ENCODE measurements around the gene MYH14.
"Not testable (repeated sequence)": the region's sequence is repeated elsewhere in the genome, so short reads cannot be mapped to it uniquely, and the experiment has no call there.

MYH14 gene

DNA sequence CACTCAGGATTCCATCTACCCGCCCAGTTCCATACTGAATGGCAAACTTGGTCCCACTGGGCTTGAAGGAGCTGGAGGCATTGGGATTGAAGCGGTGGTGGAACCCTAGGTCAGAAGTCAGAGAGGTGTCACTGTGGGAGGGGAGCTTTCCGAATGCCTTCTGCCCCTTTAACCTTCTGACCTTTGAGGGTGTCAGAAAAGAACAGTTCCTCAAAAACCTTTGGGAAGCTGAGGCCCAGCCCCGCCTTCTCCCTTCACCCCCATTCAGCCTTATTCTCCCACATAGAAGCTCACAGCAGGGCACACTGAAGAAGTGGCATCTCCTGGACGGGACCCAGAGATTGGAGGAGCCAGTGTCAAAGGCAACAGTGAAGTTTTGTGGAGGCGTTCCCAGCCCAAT, 133.6 kb downstream of the MYH14 start:
- peak; percentile 45 for DNase-seq

DNA sequence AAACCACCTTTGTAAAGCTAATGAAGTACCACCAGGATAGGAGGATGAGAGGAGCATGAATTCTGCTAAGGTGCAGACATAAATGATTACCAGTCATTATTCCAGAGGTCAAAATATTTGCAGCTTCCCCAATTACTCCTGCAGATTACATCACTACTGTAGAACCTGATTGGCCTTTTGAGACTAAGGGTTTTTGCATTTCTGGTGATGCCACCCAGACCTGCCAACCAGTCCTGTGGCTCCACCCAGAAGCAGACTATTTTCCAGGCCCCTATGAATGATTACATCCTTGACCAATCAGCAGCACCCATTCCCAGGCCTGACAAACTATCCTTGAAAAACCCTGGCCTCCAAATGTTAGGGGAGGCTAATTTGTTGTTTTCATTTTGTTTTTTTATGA, 136.9 kb downstream of the MYH14 start:
- DNase-seq, result peak; percentile 54

DNA sequence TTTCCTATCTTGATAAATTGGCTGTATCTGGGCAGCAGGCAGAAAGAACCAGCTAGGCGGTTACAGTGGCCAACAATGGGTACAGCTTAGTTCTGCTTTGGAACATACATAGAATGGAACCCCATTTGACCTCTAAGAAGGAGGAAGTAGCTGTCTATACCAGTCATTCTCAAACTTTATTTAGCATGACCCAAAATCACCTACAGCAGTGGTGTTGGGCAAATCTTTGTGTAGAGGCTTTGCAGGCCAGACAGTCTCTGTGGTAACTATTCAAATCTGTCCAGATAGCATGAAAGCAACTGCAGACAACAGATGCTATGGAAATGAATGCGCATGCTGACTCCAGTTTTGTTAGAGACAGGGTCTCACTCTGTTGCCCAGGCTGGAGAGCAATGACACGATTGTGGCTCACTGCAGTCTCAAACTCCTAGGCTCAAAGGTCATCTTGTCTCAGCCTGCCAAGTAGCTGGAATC, 137.7 kb downstream of the MYH14 start:
- peak; percentile 100 for DNase-seq

DNA sequence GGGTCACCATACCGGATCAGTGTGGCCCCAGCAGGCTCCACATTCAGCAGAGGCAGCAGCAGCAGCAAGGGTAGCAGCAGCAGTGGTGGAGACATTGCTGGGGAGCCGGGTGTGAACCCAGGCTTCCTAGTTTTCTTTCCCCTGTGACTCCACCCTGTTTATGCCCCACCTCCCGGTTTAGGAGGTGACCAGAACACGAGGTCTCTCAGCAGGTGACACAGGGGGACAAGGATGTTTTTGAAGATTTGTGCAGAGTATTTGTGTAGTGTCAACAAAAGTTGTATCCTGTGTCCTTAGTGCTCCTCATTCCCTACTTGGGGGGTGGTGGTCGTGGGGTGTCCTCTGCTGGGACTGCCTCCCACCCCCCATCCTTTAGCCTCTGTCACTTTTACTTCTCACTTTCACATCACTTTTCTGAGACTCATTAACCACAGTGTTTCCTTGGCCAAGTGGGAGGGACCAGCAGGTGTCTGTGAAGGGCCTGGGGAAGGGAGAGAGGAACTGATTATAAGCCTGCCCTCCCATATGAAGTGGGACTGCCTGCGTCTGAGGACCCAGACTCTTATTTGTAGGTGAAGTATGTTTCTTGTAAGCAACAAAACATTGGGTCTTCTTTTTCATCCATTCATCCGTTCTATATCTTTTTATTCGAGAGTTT, 141.4 kb downstream of the MYH14 start:
- peak; percentile 95 for DNase-seq

DNA sequence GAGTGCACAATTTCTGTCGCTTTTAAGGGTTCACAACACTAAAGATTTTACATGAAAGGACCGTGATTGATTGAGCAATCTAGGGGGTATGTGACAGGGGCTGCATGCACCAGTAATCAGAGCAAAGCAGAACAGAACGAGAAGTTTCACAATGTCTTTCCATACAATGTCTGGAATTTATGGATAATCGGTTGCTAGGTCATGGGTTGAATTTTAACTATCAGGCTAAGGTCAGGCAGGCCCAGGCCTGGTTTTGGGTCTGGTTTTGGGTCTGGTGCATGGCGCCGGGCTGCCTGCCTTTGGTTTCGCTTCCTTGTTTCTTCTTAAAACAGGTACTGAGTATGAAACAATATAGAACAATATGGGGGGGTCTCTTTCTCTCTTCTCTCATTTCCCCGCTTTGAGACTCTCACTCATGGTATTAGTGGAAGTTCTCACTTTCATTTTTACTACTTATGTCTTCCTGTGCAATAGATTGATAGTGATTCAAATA, 143.7 kb downstream of the MYH14 start:
- peak; percentile 93 for DNase-seq

DNA sequence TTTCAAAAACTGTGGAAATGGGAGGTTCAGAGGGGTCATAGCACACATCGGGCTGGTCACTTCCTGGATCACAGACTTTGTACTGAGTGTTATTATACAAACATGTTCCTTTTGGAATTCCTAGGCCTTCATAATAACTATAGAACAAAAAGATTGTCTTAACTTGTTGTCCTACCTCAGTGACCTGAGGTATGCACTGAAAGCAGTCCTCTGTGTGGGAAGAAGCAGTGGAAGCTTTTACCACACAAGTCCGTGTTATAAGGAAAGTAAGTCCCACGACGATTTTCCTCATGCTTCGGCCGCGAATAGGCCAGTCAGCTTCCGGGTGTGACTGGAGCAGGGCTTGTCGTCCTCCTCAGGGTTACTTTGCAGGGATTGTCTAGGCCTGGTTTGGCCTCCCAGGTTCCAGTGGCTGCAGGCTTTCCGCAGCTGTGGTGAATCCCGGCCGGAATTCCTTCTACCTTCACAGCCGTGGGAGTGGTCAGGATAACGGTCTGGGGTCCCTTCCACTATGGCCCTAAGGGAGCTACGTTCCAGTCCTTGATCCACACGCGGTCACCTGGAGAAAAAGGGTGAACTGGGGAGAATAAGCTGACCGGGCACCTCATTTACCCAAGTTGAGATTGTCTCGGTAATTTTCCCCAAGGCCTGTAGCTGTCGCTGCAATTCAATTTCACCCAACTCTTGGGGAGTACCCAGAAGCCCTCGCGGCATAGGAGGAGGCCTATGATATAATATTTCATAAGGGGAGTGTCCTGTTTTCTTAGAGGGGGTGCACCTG, 146.0 kb downstream of the MYH14 start:
- no peak for DNase-seq

DNA sequence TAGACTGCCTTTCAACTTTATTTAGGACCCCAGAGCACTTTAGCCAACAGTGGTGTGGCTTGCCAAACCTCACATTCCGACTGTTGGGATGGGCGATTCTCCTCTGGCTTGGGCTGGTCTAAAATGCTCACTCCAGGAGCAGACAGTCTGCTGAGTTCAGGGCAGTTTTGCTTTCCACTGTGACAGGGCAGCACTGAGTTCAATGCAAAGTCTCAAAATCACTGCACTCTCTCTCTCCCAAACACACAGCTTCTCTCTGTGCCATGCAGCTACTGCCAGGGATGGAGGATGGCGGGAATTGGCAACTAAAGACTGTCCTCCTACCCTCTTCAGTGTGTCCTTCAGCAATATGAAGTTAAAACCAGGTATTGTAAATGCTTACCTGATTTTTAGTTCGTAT, 148.8 kb downstream of the MYH14 start:
- no peak for DNase-seq

DNA sequence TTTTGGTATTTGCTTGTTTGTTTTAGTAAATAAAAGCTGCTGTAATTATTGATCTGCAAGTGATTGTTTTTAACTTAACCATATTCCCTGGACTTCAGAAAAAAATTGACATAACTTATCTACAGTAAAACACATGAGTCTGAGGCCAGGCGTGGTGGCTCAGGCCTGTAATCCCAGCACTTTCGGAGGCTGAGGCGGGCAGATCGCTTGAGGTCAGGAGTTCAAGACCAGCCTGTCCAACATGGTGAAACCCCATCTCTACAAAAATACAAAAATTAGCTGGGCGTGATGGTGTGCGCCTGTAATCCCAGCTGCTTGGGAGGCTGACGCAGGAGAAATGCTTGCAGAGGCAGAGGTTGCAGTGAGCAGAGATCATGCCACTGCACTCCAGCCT, 150.1 kb downstream of the MYH14 start:
- DNase-seq, result not testable (repeated sequence)

DNA sequence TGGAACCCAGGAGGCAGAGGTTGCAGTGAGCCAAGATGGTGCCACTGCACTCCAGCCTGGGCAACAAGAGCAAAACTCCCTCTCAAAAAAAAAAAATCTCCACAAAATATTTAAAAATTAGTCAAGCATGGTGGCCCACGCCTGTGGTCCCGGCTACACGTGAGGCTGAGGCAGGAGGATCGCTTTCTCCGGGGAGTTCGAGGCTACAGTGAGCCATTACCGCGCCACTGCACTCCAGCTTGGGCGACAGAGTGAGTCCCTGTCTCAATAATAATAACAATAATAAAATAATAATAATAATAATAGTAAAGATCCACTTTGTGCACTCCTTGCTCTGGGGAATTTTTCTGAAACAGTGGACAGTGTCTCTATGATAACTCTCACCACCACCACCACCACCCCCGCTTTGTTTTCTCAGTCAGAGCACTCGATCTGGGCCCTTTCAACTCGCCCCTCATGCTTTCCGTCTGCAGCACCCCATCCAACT, 153.3 kb downstream of the MYH14 start:
- no peak for DNase-seq

DNA sequence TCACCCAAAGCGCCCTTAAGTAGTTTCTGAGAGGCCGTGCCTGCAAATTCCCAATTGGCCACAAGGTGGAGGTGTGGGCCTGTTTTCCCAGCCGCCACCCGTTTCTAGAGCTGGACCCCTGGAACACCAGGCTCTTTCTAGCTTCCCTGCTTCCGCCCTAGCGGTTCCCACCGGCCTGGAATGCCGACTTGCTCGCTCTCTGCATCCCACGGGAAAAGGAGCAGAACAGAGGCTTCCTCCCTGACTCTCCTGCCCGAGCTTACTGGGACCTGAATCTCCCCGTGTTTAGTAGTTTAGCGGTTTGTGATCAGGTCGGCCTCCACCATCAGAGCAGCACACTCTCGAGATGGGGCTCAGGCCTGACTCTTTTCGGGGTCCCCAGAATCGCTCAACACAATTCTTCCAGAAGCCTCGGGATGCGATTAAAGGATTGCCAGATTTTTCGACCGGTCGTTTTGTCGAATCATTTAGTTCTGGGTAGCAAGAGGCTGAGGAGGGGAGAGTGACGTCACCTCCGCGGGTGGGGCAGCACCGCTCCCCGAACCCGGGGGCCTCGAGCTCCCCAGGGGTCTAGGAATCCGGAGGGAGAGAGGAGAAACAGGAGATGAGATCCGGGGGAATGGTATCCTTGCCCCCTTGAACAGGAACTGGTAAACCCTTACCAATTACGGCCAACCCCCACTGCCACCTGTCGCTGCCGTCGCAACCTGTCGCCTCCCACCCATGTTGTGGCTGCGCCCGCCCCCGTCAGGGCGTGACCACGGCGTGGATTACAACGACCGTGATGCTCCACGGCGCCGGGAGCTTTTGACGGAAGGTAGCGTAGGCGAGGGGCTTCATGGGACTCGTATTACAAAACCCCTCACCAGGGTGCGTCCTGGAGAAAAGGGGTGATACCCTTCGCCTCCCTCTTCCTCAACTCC, 154.0 kb downstream of the MYH14 start:
- DNase-seq, result peak; percentile 83

DNA sequence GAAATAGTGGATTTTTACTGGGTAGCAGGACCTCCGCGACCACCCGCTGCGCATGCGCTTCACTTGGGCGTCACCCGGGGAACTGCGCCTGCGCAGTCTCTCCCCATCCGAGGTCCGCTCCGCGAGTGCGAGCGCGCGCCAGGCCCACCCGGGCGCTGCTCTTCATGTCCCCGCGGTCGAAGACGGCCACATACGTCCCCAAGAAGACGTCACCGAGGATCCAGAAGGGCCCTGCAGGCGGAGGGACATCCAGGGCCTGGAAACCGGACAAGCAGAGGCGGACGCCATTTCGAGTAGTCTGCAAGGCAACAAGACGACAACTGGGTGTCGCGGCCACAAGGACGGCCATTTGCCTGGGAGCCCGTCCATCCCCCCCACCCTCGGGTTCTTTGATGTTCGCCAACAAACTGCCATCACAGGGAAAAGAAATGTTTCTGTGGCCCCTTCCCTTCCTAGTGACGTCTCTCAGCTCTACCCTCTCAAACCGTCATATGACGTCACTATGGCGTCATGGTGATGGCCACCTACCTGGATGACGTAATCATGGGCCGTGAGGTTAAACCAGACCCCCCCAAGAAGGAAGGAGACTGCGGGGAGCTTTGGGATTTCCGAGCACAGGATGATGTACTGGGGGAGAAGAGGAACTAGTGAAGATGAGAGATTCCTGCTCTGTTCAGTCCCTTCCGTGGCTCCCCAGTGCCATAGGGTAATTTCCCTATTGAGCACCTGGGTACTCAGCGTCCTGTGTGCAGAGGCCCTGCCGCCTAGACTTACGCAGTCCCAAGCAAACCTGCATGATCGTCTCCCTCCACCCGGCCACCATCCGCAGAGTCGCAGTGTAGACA, 155.3 kb downstream of the MYH14 start:
- peak; percentile 83 for DNase-seq

DNA sequence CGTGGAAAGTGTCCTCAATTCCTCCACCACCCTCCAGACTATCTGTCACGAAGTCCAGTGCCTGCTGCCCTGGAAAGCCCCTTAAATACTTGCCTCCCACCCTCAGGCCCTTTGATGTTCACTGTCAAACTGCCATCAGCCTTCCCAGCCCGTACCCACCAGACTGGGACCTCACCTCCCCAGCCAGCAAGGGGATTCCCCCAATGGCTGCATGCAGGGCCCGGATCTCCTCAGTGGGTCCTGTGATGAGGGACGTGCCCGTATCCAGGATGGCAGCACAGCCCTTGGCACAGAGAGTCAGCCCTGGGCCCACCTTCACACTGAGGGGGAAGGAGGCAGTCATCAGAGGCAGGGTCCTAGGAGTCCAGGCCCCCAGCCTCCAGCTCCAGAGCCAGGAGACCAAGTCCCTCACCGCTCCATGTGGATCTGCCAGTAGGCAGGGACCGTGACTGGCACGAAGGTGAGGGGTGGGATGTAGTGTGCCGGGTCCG, 156.0 kb downstream of the MYH14 start:
- DNase-seq, result no peak
